ENCODE measurements around the gene TMEM244. TPM values are rescaled to one million over a fixed set of nuclear protein-coding genes. Genes with fewer than 3 reads are reported as not detected.

The TMEM244 gene
- total RNA-seq, 1 donor from 2014 or later: not detected

Other genes starting within 250 kb of the TMEM244 start
- gene ARHGAP18, start 151.1 kb downstream of the TMEM244 start, total RNA-seq: 60.8 TPM
- 6.3 TPM for gene L3MBTL3, start 157.3 kb upstream of the TMEM244 start, total RNA-seq